ENCODE data around the gene ABR. TPM values are rescaled to one million over a fixed set of nuclear protein-coding genes. Genes with fewer than 3 reads are reported as not detected.
"Not testable (repeated sequence)": the region's sequence is repeated elsewhere in the genome, so short reads cannot be mapped to it uniquely, and the experiment has no call there.

Gene ABR
- total RNA-seq, 1 donor from 2014 or later = 94.5 TPM

DNA sequence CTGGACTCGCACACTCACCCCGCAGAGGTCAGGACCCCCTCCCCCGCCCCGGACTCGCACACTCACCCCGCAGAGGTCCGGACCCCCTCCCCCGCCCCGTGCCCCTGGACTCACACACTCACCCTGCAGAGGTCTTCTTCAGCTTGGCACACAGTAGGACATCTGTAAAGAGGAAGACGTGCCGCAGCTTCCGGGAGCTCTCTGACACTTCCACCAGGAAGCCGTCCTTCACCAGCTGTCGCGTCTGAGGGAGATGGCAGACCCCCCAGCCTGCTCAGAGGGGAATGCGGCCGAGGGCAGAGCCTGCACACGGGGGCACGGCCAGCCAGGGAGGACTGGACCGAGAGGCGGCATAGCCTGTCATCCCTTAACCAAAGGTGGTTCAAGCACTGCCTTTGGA, 109.9 kb downstream of the ABR start:
- no peak for ATAC-seq

DNA sequence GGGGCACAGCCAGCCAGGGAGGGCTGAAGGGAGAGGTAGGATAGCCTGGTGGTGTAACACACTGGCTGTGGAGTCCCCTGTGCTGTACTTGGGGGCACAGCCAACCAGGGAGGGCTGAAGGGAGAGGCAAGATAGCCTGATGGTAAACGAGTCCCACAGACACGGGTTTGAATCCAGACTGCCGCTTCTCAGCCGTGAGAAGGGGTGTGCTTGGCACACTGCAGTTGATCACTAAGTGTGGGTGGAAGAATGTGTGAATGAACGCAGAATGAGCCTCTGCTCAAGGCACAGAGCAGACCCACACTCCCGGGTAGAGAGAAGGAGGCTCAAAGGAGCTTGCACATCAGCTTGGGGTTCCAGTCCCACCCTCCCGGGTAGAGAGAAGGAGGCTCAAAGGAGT, 111.4 kb downstream of the ABR start:
- no peak for ATAC-seq

DNA sequence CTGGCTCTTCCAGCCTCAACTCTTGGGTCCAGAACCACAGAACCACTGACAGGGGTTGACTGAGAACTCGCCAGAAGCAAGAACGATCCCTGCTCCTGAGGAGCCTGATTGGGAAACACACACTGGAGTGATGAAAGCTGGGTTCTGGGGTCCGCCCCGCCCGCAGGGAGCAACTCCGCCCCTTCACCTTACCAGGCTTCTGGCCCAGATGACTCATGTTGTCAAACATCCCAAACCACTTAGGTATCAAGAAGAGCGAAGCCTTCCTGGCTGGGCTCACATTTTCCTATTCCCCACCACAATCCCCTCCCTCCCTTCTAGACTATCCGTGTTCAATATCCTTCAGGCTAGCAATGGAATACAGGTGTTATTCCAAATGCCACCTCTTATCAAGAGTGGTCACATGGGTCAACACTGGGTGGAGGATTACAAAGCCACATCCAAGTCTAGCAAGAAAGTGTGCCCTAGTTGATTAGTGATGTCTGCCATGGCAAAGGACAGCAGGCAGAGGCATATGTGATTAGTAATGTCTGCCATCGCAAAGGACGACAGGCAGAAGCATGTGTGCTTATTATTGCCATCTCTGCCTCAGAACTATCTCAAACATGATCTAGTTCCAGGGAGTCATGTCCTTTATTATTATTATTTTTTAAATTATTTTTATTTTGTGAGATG, 112.4 kb downstream of the ABR start:
- peak; percentile 91 for ATAC-seq

DNA sequence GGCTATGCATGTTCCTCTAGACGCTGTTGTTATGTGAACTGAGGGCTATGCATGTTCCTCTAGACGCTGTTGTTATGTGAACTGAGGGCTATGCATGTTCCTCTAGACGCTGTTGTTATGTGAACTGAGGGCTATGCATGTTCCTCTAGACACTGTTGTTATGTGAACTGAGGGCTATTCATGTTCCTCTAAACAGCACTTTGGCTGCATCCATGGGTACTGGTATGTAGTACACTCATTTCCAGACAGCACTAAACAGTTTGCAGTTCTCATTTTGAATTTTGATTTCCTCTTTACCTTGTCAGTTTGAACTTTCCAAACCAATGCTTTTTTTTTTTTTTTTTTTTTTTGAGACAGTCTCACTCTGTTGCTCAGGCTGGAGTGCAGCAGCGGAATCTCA, 114.4 kb downstream of the ABR start:
- ATAC-seq = not testable (repeated sequence)

DNA sequence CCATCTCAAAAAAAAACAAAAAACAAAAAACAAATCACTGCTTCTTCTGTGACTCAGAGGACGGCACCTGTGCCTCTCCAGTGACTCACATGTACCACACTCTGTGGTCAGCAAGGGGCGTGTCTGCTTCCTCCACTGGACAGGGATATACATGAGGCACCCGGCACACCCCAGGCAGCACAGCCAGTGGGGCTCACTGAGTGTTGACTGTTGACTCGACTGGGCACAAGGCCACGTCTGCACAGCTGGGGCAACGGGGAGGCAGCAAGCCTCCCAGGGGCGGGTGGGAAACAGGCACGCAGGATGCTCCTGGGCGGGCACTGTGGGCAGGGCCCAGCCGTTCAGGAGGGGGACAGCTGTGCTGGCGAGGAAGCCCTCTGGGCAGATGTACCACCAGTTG, 118.8 kb downstream of the ABR start:
- ATAC-seq = peak; percentile 98

DNA sequence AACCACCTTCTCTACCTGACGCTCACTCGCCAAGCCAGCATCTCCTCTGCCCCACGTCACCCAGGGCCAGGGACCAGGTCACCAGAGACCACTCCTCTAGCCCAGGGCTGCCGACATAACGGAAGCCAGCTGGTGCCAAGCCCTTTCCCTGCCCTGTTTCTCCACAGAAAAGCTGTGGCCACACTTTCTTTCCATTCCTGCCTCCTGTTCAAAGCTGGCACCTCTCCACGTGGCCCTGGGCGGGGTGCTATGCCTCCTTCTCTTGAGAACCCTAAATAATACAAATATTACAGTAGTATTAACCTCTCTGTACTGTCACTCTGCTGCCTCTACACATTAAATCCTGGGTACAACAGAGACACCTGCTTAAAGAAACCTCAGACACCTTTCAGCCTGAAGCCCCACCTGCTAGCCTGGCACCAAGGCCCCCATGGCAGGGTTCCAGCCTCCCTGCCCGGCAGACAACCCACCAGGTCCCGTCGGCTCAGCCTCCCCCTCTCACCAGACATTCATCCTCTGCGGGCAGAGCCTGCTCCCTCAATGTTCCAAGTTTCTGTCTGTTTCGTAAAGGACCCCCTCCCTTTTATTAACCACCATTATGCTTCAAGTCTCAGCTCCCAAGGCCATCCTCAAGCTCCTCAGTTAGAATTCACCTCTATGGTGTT, 120.5 kb downstream of the ABR start:
- ATAC-seq = no peak

DNA sequence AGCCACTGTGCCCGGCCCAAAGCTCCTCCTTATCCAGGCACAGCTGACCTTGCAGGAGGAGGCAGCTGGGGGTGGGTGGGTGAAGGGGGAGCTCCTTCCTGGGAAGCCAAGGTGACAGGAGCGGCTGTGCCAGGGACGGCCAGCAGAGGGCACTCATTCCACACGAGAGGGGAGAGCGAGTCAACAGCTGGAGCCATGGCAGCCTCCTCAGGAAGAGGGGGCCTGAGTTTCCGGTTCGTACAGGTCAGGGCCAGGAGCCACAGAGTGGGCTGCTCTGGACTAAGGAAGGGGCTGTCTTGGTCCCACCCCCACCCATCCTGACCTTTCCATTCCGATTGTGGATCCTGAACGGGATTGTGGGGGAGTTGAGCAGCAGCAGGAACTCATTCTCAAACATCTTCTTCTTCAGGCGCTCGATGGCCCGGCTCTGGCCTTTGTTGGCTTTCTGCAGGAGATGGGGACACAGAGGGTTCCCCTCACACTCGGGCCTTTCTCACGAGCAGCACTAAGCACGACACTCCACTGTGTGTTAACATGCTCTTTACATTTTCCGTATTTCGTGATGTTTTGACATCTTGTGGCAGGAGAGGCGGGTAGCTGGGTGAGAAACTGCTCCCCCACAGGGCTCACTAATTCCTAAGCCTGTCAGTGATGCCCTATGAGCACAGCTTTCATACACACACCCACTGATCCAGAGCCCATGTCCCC, 121.2 kb downstream of the ABR start:
- peak; percentile 58 for ATAC-seq

DNA sequence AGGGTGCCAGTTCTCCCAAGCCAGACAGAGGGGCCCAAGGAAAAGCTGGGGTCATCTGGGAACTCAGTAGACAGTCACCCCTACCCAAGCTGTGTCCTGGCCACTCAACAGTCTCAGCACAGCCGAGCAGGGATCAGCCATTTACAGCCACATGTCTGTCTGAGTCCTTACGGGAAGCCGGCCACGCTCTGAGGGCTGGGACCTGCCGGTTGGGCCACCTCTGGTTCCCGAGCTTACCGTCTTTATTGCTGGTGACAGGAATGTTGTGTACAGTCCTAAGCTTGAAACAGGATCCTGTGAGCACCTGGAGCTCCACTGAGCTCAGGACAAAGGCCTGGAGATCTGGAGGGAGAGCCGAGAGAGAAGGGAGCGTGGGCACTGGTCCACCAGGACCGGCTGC, 123.0 kb downstream of the ABR start:
- ATAC-seq = no peak

DNA sequence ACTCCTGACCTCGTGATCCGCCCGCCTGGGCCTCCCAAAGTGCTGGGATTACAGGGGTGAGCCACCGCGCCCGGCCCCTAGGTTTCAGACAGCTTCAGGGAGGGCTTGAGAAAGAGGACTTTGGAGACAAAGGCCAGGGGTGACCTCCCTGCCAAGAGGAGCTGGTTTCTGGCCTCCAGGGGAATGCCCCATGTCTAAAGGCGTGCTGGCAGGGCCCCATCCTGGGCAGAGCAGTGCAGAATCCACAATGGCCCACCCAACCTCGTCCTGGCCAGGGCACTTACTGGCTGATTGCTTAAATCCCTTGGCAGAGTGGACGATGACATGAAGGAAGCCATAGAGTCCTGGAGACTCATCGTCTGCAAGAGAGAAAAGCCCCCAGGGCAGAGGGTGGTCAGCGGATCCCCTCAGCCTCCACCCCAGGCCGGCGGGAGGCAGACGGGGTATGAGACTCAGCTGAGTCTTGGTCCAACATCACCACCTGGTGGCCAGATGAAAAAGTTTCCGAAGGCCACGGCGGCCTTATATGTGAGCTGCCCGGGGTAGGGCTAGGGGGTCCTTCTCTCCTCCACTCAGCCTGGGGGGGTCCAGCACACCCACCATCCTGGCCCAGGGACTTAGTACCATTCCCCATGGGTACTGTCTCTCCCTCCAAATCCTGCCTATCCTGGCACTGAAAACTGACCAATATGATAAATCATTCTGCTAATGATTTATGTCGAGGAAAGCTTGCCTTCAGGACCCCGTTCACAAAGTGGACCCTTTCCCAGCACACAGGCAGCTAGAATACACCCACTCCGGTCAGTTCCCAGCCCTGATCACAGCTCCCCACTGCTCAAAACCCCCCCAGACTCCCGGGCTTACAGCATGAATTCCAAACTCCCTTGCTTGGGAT, 123.8 kb downstream of the ABR start:
- peak; percentile 35 for ATAC-seq

DNA sequence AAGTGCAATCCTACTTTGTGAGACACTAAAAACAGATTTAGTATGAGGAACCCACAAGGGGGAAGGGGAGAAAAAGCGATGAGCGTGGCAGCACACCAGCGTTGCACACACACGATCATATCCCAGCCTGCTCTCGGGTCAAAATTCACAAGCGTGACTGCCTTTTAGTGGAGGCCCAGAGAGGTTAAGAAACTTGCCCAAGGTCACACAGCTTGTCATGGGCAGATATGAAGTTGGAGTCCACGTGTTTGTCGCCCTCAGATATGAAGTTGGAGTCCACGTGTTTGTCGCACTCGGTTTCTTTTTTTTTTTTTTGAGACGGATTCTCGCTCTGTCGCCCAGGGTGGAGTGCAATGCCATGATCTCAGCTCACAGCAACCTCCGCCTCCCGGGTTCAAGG, 124.5 kb downstream of the ABR start:
- ATAC-seq = no peak

DNA sequence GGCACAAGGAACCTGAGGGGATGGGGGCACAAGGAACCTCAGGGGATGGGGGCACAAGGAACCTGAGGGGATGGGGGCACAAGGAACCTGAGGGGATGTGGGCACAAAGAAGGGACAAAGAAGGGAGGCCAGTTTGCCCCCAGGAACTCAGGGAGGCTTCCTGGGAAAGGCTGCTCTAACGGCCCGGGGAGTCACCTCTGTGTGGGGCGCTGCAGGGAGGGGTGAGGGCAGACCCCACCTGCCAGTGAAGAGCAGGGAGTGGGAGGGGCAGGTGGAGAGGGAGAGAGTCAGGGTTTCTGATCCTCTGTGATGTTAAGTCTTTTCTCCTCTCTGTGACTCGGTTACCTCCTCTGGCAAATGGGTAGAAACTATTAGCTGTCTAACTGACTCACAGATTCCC, 125.1 kb downstream of the ABR start:
- ATAC-seq = no peak

DNA sequence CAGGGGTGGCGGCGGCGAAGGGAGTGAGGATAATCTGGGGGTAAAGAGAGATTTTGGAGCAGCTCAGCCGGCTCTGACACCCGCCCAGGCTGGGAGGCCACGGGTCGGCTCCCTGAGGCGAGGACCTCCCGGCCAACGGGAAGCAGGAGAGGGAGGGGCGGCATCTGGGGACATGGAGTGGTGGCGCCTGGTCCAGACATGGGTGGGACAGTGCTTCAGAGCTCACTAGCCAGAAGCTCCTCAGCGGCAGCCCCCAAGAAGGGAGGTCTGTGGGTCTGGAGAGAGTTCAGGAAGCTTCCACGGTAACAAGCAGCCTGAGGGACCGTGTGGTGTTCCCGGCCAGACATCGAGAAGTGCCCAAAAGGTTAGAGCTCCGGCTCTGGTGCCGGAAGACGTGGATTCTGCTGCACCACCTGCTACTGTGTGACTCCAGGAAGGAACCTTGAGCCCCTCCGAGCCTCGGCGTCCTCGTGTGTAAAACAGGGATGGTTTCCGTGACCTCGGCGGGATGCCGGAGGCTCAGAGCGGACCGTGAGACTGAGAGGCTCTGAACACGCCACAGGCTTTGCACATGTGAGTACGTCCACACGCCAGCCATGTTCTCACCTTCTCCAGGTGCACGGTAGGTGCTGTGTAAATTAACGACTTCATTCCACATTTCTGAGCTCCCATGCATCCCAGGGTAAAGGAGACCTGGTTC, 126.0 kb downstream of the ABR start:
- no peak for ATAC-seq

DNA sequence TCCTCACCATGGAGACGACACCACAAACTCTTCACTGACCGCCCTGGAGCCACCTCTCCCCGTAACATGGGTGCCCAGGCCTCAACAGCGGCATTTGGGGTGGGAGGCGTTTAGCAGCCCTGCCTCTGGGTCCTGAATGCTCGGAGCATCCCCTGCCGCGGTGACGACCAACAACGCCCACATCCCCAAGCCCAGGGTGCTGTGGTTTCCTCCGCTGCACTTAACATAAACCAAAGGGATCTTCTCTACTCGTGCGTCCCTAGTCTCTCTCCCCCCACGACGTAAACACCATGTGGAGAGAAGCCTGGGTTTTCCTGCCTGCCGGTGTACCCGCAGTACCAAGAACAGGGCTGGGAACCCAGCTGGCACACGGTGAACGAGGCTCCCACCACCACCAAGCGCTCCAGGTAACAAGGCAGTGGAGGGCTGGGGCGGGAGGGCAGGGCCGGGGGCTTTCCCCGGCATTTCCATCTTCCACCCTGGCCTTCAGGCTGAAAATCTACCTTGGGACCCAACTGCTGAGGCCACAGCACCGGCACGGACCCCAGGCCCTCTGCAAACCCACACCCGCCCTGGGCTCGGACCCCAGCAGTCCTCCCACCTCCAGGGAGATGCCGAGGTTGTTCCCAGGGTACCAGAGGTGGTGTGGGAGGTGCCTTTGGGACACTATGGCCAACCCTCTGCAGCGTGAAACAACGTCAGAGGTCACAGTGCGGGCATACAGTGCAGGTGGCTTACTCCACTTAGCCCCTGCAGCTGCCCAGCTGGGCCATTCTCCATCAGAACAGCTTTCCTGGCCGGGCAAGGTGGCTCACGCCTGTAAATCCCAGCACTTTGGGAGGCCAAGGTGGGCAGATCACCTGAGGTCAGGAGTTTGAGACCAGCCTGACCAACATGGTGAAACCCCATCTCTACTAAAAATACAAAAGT, 128.5 kb downstream of the ABR start:
- no peak for ATAC-seq

DNA sequence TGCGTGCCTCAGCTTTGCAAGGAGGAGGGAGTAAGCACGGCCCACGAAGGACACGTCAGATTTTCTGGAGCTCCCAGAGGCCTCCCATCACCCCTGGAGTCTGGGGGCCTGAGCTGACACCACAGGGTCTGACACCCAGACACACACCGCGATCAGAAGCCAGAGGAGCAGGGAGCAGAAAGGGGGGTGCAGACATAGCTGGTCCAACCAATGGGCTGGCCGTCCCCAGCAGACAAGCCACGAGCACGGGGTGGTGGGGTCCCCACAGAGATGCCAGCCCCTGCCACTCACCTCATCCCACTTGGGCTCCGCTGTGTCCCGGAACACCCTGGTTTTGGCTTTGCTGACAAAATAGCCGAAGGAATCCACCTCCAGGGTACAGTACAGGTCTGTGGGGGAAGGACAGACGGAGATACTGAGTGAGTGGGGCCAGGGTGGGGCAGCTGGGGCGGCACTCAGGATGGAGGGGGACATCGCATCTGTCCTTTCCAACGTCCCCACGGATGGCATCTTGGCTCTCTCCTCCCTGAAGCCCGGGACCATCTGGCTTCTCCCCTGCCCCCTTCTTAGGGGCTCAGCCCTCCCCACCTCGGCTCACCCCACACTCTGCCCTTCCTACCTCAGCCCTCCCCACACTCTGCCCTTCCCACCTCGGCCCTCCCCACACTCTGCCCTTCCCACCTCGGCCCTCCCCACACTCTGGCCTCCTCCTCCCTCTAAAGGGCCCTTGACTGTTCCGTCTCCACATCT, 129.4 kb downstream of the ABR start:
- ATAC-seq = no peak

DNA sequence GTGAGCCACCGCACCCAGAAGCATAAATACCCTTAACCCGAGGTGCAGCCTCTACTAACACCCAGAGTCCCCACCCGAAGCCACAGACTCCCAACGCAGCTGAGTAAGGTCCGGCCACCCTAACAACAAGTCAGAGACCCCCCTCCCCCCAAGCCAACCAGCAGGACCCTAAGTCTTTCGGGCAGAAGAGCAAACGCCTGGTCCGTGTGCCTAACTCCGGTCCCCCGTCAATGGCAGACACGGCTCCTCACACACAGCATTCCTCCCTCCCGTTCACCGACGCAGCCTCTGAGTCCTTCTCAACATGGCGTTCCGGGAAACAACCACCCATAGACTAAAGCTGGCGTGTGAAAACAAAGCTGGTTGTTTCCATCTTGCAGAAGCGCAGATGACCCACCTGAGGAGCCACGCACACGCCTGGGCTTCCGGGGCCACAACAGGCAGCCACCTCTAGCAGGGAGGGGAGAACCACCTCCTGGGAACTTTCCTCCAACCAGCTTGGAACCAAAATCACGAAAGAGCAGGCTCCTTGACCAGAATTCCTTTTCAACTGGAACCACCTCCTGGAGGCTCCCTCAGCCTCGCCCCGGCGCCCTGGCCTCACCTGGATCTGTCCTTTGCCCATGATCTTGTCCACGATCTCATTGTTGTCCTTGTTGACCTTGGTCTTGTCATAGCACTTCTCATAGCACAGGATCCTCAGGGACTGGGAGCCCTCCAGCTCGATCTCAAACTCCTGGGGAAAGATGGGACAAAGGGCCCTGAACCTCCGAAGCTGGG, 130.1 kb downstream of the ABR start:
- ATAC-seq = no peak

DNA sequence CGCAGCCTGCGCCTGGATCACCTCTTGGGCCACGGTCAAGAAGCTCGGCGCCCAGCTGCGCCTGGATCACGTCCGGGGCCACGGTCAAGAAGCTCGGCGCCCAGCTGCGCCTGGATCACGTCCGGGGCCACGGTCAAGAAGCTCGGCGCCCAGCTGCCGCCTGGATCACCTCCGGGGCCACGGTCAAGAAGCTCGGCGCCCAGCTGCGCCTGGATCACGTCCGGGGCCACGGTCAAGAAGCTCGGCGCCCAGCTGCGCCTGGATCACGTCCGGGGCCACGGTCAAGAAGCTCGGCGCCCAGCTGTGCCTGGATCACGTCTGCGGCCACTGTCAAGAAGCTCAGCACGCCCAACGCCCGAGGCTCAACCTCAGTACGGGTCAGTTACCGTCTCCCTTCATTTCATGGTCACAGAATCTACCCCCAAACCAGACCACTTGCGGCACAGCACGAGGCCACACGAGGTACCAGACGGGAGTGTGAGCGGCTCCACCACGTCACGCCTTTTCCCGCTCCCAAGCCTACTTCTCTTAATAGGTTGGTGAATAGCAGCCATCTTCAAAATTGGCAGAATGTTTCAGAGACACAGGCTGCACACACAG, 131.2 kb downstream of the ABR start:
- not testable (repeated sequence) for ATAC-seq

DNA sequence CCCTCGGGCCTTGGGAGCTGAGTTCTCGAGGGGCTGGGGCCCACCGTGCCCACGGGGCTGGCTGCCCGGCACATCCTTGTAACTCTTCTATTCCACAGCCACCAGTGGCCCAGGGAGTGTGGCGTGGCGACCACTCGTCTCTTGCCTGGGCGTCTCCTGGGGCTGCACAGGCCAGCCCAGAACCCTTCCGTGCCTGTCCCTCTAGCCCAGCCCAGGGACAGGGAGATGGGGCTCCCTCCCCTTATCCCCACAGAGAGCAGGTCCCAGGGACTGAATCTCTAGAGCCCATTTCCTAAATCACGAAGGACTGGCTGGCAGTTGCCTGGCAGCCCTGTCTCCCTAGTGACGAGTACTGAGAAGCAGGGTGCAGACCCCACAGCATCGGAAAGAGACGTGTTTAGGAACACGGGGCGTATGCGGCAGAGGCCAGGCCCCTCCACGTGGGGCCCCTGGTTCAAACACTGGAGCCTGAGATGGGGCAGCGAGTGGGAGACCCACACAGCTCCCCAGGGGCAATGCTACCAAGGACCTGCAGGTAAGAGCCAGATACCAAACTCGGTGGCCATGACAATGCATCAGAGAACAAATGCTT, 131.8 kb downstream of the ABR start:
- ATAC-seq = peak; percentile 12

DNA sequence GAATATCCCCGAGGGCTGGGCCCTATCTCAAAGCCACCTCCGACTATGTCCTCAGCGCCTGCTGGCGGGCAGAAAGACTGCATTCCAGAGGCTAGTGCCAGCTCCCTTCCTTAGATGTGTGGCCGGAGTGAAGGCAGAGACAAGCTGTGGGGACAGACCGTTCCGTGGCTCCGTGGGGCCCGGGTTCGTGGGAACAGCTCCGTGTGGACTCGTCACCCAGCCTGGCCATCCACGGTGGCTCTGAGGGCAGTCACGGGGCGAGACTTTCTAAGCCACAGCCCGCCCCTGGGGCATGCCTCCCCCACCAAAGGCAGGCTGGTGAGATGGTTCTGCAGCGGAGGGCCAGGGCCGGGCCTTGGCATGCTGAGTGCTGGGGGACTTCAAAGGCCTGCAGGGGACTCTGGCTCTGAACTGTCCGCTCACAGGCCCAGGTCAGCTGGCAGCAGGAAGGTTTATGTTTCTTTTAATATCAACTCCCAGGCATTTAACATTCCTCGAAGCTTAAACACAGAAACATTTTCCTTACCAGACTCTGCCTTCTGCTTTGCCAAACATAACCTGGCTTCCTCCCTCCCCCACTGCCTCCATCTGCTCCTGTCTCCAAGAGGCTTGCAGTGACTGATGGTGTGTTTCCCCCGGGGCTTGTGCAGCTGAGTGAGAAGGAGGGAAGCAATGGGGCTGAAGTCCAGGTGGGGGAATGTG, 132.5 kb downstream of the ABR start:
- ATAC-seq = no peak

Measured in esophagus mucosa (tissue), 1 donor.